GM13976 (cell line): Measurements from ENCODE around the gene TAT.
"Not testable (repeated sequence)": the region's sequence is repeated elsewhere in the genome, so short reads cannot be mapped to it uniquely, and the experiment has no call there.

Experiments
- DNase-seq: peaks from one replicate; pipeline ENCODE4 v3.0.0; 2012; ENCODE audit warnings: low spot score
- CTCF ChIP-seq: IDR thresholded peaks from 2 replicates; pipeline ENCODE4 v1.5.1; 2012; ENCODE audit warnings: borderline replicate concordance, mild to moderate bottlenecking; ENCODE audit not compliant: insufficient read depth; ENCODE audit errors: extremely low read depth, missing control alignments, control extremely low read depth
- in situ Hi-C: fragments of 300-500 bp; cut with MboI; formaldehyde crosslinking; loops from one replicate; pipeline ENCODE4 v1.12.0; 2022; ENCODE audit warnings: low sequenced_read_pairs, mixed read lengths, inconsistent platforms; ENCODE audit not compliant: unreplicated experiment

TAT gene

GRCh38 chr16:71593048-71593999, 16.4 kb upstream of the TAT start:
- no peak for TF ChIP-seq CTCF
- DNase-seq = no peak
- in situ Hi-C loops = no loop called here

GRCh38 chr16:71591917-71592316, 15.0 kb upstream of the TAT start:
- in situ Hi-C loops = no loop called here
- TF ChIP-seq CTCF = no peak
- no peak for DNase-seq

- no peak for DNase-seq
These were observed 13.7 kb upstream of the TAT start for GRCh38 chr16:71590584-71590983.

GRCh38 chr16:71590071-71590470, 13.2 kb upstream of the TAT start:
- DNase-seq, in situ Hi-C loops: not testable (repeated sequence)

More at GRCh38 chr16:71590584-71590983, 13.7 kb upstream of the TAT start:
- in situ Hi-C loops = no loop called here
- no peak for TF ChIP-seq CTCF

GRCh38 chr16:71589334-71589733, 12.4 kb upstream of the TAT start:
- DNase-seq, in situ Hi-C loops: not testable (repeated sequence)

GRCh38 chr16:71585318-71585703, 8.4 kb upstream of the TAT start:
- DNase-seq = no peak
- in situ Hi-C loops = no loop called here
- no peak for TF ChIP-seq CTCF

- no peak for DNase-seq
- in situ Hi-C loops = no loop called here
- no peak for TF ChIP-seq CTCF
These were observed 7.8 kb upstream of the TAT start for GRCh38 chr16:71584543-71585317.

- DNase-seq, in situ Hi-C loops: not testable (repeated sequence)
These were observed 5.6 kb upstream of the TAT start for GRCh38 chr16:71582553-71582848.
